Gastroesophageal sphincter (tissue), 4 donors: Measurements from ENCODE around the gene USP31. TPM values are rescaled to one million over a fixed set of nuclear protein-coding genes. Genes with fewer than 3 reads are reported as not detected.
A peak's percentile ranks its signal among the peaks of the same experiment; 100 is the strongest.

Source experiments
- ATAC-seq: fragments of 150-250 bp; one replicate; pipeline ENCODE4 v1.9.1; 2016; ENCODE audit warnings: mild to moderate bottlenecking, moderate library complexity
- H3K27ac ChIP-seq, 4 donors: fragments of 200-600 bp; sonication (generic) in 3 of 4; 1 replicate in 3 of 4; 2 replicates in 1 of 4; pipeline ENCODE4 v1.5.1; 2016 to 2019
- H3K27me3 ChIP-seq: fragments of 200-600 bp; sonication (generic); one replicate; pipeline ENCODE4 v1.5.1; 2019
- H3K36me3 ChIP-seq, 2 donors: fragments of 200-600 bp; sonication (generic); one replicate each; pipeline ENCODE4 v1.5.1; 2019; ENCODE audit warnings: control low read depth in 1 of 2
- H3K4me1 ChIP-seq, 3 donors: fragments of 200-600 bp; sonication (generic); 1 replicate in 2 of 3; 2 replicates in 1 of 3; pipeline ENCODE4 v1.5.1; 2016 to 2019; ENCODE audit warnings: control low read depth in 2 of 3
- H3K4me3 ChIP-seq, 2 donors: fragments of 200-600 bp; sonication (generic); one replicate each; pipeline ENCODE4 v1.5.1; 2019; ENCODE audit warnings: mild to moderate bottlenecking in 1 of 2, moderate library complexity in 1 of 2
- H3K9me3 ChIP-seq, 3 donors: fragments of 200-600 bp; sonication (generic); one replicate each; pipeline ENCODE4 v1.5.1; 2017 to 2019; ENCODE audit warnings: control low read depth in 2 of 3
- EP300 ChIP-seq: sonication (generic); formaldehyde crosslinking; IDR thresholded peaks from one replicate; pipeline ENCODE4 v1.6.1; 2017; ENCODE audit warnings: antibody characterized with exemption, mild to moderate bottlenecking
- POLR2A ChIP-seq, 2 donors: fragments of 450-650 bp; IDR thresholded peaks; one replicate each; pipeline ENCODE4 v1.6.1; 2017; ENCODE audit warnings: antibody characterized with exemption in 2 of 2, mild to moderate bottlenecking in 2 of 2, moderate library complexity in 1 of 2
- POLR2AphosphoS5 ChIP-seq: sonication (generic); formaldehyde crosslinking; IDR thresholded peaks from one replicate; pipeline ENCODE4 v1.6.1; 2017; ENCODE audit warnings: antibody characterized with exemption
- WGBS, 2 donors: methylation state at CpG; one replicate each; pipeline ENCODE4 v1.1.5; 2018; ENCODE audit warnings: low coverage in 1 of 2; 5-methylcytosine and 5-hydroxymethylcytosine counted together
- total RNA-seq, 4 donors: library from RNA; depleted of rRNA; stranded (reverse); fragments of >200 nt; gene quantifications; one replicate each; pipeline ENCODE4 v1.1.0, GENCODE V29; 2016
- TF ChIP-seq, protein P1 (sequence below), 4 experiments: fragments of 200-600 bp in 2 of 4; fragments of 450-650 bp in 2 of 4; sonication (generic) in 1 of 4; IDR thresholded peaks; one replicate each; pipeline ENCODE4 v1.5.1; 2017 to 2019; ENCODE audit warnings: antibody characterized with exemption in 4 of 4, mild to moderate bottlenecking in 2 of 4, moderate library complexity in 2 of 4

USP31 gene
- total RNA-seq, 4 donors from 2014 or later, result 11.2 to 37.7 (median 26.6) TPM

DNA sequence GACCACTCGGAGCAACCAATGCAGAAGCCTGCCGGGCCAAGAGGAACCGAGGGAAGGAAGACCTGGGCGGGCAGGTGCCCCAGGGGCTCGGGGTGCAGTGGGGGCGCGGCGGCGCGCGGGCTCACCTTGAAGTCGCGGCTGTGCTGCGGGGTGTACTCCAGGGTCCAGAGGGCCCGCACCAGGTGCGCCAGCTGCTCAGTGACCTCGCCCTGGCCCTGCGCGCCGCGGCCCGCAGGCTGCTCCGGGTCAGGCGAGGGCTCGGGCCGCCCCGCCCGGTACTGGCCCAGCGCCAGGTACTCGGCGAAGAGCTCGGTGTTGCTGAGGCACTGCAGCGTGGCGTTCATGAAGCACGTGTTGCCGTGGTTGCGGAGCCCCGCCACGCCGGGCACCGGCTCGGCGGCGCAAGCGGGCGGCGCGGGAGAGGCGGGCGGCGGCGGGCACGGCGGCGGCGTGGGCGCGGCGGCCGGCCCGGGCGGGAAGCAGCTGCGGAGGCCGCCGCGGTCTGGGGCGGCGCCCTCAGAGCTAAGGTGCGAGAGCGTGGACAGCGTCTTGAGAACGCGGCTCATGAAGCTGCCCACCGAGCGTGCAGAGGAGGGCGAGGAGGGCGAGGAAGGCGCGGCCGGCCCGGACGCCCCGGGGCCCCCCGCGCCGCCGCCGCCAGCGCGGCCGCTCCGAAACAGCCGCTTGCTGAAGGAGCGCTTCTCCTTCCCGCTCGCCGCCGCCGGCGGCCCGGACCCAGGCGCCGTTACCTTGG is 562 bp downstream of the USP31 start:
- peaks cover 0 to 54% (median 27%) of the 10 kb centered on the region in 3 donors for H3K4me1 ChIP-seq

DNA sequence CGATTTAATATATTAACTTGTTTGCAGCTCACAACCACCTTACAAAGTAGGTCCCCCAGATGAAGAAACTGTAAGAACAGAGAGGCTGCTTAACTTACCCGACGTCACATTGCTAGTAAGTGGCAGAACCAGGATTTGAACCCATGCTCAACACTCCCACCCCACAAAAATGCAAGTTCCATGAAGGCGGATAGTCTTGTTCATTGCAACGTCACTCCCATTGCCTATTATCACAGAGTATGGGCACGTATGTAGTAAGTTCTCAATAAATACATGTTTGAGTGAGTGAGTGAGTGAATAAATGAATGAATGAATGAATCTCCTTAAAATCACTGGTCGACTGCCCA is 1.1 kb downstream of the USP31 start:
- H3K36me3 ChIP-seq, result no peaks in the 10 kb centered on the region
- WGBS, 2 donors, result 43 to 52% methylated on average over 6 to 7 of the region's 7 CpGs
- H3K9me3 ChIP-seq, result no peaks in the 10 kb centered on the region
- peak overlapping the region; percentile 73 to 98 (median 92) for H3K27ac ChIP-seq
- no peak for ATAC-seq
- peaks cover 3 to 60% (median 32%) of the 10 kb centered on the region in 3 donors for H3K4me1 ChIP-seq
- no peaks in the 10 kb centered on the region for H3K27me3 ChIP-seq
- TF ChIP-seq POLR2AphosphoS5 (no peak), EP300 (no peak), POLR2A (IDR thresholded peaks at IDR 0.05) (no peak)
- TF ChIP-seq, protein P1, sequence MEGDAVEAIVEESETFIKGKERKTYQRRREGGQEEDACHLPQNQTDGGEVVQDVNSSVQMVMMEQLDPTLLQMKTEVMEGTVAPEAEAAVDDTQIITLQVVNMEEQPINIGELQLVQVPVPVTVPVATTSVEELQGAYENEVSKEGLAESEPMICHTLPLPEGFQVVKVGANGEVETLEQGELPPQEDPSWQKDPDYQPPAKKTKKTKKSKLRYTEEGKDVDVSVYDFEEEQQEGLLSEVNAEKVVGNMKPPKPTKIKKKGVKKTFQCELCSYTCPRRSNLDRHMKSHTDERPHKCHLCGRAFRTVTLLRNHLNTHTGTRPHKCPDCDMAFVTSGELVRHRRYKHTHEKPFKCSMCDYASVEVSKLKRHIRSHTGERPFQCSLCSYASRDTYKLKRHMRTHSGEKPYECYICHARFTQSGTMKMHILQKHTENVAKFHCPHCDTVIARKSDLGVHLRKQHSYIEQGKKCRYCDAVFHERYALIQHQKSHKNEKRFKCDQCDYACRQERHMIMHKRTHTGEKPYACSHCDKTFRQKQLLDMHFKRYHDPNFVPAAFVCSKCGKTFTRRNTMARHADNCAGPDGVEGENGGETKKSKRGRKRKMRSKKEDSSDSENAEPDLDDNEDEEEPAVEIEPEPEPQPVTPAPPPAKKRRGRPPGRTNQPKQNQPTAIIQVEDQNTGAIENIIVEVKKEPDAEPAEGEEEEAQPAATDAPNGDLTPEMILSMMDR (IDR thresholded peaks at IDR 0.05), result no peak
- H3K4me3 ChIP-seq, result peak overlapping the region; percentile 68 to 84

More for the DNA sequence above, 562 bp downstream of the USP31 start:
- H3K9me3 ChIP-seq, result no peaks in the 10 kb centered on the region
- peak overlapping the region; percentile 73 to 98 (median 92) for H3K27ac ChIP-seq
- H3K27me3 ChIP-seq, result no peaks in the 10 kb centered on the region
- peak; percentile 64 for ATAC-seq
- H3K36me3 ChIP-seq, result no peaks in the 10 kb centered on the region
- WGBS, 2 donors, result 0% methylated on average over 1 of the region's 103 CpGs; no CpG with 5 or more reads in 1 of the 2 donors
- TF ChIP-seq POLR2A (IDR thresholded peaks at IDR 0.05), result no peak
- no peak for TF ChIP-seq EP300
- TF ChIP-seq POLR2AphosphoS5, result peak; percentile 68
- peak overlapping the region; percentile 68 to 84 for H3K4me3 ChIP-seq

DNA sequence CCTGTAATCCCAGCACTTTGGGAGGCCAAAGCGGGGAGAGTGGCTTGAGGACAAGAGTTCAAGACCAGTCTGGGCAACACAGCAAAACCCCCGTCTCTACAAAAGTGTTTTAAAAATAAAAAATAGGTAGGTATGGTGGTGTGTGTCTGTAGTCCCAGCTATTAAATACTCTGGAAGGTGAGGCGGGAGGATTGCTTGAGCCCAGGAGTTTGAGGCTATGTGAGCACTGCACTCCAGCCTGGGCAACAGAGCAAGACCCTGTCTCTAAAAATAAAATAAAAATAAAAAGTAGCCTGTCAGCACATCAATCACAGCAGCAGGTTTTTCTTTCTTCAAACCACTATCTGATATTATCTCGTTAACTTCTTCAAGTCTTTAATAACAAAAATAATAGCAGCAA is 1.6 kb downstream of the USP31 start:
- ATAC-seq, result no peak
- peaks cover 6 to 64% (median 35%) of the 10 kb centered on the region in 3 donors for H3K4me1 ChIP-seq
- H3K27me3 ChIP-seq, result no peaks in the 10 kb centered on the region
- WGBS, 2 donors, result 60 to 81% methylated on average over 1 to 4 of the region's 4 CpGs
- TF ChIP-seq, protein P1 (IDR thresholded peaks at IDR 0.05), result no peak
- TF ChIP-seq POLR2A (IDR thresholded peaks at IDR 0.05) (no peak), POLR2AphosphoS5 (no peak), EP300 (no peak)
- peak overlapping the region; percentile 68 to 84 for H3K4me3 ChIP-seq
- no peaks in the 10 kb centered on the region for H3K36me3 ChIP-seq
- H3K27ac ChIP-seq, result peak overlapping the region; percentile 59 to 94 (median 82)
- H3K9me3 ChIP-seq, result no peaks in the 10 kb centered on the region

DNA sequence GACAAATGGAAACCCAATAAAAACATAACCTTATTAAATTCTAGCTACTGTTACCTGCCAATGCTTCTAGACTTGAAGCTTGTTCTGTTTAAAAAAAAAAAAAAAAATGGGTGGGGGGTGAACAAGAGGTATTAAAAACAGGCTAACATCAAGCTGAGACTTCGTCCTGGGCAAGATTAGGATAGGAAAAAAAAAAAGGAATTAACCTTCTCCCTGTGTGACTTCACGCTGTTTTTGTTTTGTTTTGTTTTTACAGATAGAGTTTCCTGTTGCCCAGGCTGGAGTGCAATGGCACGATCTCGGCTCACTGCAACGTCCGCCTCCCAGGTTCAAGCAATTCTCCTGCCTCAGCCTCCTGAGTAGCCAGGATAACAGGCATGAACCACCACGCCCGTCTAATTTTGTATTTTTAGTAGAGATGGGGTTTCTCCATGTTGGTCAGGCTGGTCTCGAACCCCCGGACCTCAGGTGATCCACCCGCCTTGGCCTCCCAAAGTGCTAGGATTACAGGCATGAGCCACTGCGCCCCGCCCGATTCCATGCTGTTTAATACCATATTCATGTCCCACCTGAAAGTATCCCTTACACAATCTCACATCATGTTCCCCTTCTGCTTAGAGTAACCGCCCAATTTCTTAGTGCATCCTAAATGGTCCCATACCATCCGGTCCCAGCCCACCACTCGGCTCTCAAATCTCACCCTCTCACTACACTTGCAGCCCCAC is 2.2 kb downstream of the USP31 start:
- Histone ChIP-seq H3K4me3 (peak overlapping the region; percentile 68 to 84), H3K9me3 (no peaks in the 10 kb centered on the region), H3K4me1 (peaks cover 10 to 71% (median 40%) of the 10 kb centered on the region in 3 donors), H3K27ac (peak overlapping the region; percentile 59 to 94 (median 82)), H3K36me3 (no peaks in the 10 kb centered on the region), H3K27me3 (no peaks in the 10 kb centered on the region)
- no peak for ATAC-seq
- WGBS, 2 donors, result 60 to 66% methylated on average over 9 to 16 of the region's 17 CpGs
- TF ChIP-seq, protein P1 (IDR thresholded peaks at IDR 0.05), result no peak
- TF ChIP-seq POLR2A (IDR thresholded peaks at IDR 0.05) (no peak), EP300 (no peak), POLR2AphosphoS5 (no peak)

DNA sequence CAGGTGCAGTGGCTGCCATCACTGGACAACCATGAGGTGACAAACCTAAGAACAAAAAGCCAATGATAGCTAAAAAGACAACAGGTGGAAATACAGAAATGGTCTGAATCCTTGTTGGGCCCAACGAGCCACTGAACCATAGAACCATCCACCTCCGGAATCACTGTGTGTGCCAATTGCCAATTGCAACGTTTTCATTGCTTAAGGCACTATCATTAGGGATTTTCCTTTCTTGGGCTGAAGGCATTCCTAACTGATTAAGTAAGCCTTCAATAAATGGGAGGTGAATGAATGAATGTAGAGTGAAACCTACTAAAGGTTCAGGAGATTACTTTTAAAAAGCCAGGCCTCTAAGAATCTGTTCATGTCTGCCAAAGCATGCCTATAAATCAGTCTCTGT is 3.6 kb downstream of the USP31 start:
- no peaks in the 10 kb centered on the region for H3K27me3 ChIP-seq
- peak overlapping the region in 1 of 2 donors; percentile 84 for H3K4me3 ChIP-seq
- H3K27ac ChIP-seq, result peak overlapping the region; percentile 61 to 94 (median 80)
- H3K9me3 ChIP-seq, result no peaks in the 10 kb centered on the region
- ATAC-seq, result no peak
- no peaks in the 10 kb centered on the region for H3K36me3 ChIP-seq
- 31% methylated on average over 3 of the region's 3 CpGs for WGBS, 2 donors
- H3K4me1 ChIP-seq, result peaks cover 10 to 85% (median 43%) of the 10 kb centered on the region in 3 donors
- TF ChIP-seq, protein P1 (IDR thresholded peaks at IDR 0.05), result no peak
- TF ChIP-seq POLR2AphosphoS5, result peak; percentile 49
